HCEC 1CT (cell line): ENCODE measurements around the gene CEP135.
"Not testable (repeated sequence)": the region's sequence is repeated elsewhere in the genome, so short reads cannot be mapped to it uniquely, and the experiment has no call there.

ENCODE experiments used
- DNase-seq: peaks from one replicate; pipeline ENCODE4 v3.0.0-alpha.2; 2017

The CEP135 gene

DNA sequence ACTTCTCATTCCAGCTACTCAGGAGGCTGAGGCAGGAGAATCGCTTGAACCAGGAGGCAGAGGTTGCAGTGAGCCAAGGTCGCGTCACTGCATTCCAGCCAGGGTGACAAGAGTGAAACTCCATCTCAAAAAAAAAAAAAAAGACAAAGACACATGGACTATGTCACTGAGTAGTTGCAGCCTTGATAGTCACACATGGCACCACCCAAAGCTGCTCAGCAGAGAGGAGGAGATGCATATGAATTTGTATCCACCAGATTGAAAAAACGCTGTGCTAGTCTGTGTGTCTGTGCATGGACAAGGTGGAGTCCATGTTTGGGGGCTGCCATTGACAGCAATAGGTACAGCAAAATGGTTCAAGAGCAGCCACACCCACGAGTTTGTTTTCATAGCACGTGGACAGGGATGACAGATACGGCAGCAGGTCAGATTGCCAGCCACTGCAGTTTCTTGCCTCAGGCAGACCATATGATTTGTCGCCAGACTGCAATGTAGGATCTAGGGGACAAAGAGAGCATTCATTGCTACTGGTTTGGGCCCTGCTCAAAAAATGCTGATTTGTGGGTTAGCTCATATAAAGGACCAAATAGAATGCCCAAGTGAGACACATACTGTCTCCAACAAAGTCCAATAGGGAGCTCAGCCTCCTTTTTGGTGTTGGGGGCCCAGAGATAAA, 89.9 kb downstream of the CEP135 start:
- no peak for DNase-seq

DNA sequence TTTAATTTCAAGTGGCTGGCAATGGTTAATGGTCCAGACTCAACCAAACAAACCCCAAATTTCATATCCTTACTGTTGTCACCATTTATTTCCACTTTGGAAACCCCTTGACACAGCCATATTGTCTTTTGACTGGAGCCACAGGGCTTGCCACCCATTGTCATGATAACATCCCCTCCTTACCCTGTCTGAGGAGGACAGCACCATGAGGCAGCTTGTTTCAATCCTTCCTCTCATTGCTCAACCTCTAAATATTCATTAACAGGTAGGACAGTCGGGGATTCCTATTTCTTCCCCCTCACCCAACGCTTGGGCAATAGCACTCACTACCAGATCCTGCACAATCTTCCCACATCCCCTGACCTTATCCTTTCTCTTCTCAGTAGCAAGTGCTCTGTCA, 92.1 kb downstream of the CEP135 start:
- no peak for DNase-seq

DNA sequence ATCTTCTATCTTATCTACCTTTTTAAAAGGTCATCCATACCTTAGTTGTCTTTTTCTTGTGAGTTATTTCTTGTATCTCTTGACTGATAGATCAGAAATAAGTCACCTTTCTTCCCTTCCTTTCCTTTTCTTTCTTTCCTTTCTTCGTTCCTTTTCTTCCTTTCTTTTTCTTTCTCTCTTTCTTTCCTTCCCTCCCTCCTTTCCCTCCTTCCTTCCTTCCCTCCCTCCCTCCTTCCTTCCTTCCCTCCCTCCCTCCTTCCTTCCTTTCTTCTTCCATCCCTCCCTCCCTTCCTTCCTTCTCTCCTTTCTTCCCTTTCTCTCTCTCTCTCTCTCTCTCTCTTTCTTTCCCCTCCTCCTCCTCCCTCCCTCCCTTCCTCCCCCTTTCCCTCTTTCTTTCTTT, 93.5 kb downstream of the CEP135 start:
- DNase-seq, result no peak

DNA sequence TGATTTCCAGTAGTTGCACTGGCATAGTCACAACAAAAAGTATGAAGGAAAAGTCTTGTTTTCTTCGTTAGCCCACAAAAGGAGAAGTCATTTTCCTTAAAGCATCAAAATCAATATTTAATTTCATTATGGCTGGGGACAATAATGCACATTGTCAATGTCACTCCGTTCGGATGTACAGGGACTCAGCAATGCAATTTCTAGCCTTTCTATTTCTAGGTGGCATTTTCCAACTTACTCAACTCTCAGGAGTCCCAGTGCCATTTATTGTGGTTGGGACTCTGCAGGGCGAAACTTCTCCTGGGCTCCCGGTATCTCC, 99.6 kb downstream of the CEP135 start:
- DNase-seq, result no peak

DNA sequence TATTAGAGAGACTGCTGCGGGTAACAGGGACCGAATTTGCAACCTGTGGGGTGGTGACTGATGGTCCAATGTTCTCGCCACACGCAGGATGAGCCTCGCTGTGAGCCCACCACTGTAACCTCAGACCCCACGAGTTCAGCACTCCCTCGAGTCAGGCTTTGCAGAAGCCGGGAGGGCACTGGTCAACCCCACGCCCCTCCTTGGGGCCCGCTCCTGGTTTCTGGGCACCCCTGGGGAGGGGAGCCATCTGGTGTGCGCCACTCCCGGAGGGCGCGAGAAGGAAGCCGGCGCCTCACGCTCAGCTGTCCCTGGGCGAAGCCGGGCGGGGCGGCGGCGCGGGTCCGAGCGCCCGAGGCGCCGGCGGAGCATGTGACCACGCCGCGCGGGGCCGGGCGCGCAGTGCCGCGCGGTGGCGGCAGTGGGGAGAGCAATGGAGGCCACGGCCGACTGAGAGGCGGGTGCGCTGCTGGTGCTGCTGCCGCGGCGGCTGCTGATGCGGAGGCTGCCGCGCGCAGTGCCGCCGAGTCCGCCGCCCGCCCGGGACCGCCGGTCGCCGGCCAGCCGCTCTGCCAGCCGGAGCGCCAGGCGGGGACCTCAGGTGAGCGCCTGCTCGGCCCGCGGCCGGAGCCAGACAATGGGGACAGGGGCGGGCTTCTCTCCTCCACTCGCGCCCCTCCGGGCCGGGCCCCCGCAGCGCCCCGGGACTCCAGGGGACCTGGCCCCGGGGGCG, 100.1 kb downstream of the CEP135 start:
- DNase-seq, result peak; percentile 22

DNA sequence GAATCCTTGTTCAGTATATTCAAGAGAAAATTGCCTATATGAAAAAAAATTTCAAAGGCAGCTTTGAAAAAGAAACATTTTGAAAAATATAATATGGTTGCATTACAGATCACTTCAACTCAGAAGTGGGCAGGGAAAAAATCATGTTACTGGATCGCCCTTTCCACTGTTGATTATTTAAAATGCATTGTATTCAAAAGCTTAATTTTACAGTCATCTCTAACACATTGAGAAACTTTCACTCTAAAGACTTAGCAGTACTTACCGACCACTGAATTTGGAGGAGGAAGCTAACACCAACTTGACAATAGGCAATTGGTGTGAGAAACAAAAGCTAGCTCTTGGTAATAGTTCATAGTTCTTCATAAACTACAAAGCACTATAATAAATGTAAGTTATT, 101.9 kb downstream of the CEP135 start:
- DNase-seq, result no peak

DNA sequence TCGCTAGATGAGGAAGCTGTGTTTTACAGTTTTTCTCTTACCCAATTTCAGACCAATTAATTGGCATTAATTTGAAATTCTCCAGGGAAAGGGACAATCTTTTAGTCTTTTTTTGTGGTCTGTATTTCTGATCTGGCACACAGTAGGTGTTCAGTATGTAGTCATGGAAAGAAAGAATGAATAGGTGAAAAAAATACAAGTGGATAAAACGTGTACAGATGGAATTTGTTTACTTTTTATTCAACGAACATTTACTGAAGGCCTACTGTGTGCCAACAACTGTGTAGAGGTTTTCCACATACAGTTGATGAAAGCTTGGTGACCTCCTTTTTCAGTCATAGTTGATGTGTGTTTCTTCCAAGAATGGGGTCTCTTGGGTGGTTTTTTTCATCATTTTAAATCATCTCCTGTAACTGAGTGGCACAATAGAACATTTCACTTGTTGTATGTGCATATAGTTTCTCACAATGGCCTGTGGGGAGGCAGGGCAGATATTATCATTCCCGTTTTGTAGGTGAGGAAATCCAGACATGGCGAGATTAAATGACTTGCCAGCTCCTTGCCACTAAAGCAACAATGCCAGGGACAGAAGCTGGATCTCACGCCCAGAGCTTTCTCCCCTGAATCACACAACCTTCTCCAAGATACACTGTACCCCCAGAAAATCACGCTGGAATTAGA, 102.4 kb downstream of the CEP135 start:
- no peak for DNase-seq

DNA sequence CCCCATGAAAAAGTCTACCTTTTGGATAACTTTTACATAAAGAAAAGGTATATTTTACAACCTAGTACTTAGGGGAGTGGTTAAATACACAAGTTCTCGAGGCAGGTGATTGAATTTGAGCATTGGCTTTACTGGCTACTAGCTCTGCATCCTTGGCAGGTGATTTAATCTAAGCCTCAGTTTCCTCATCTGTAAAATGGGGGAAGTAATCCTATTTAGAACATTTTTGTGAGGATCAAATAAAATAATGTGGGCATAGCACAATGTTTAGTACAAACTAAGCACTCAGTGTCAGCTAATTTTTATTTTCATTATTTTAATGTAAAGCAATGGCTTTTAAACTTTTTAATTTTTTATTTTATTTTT, 102.9 kb downstream of the CEP135 start:
- DNase-seq, result no peak

DNA sequence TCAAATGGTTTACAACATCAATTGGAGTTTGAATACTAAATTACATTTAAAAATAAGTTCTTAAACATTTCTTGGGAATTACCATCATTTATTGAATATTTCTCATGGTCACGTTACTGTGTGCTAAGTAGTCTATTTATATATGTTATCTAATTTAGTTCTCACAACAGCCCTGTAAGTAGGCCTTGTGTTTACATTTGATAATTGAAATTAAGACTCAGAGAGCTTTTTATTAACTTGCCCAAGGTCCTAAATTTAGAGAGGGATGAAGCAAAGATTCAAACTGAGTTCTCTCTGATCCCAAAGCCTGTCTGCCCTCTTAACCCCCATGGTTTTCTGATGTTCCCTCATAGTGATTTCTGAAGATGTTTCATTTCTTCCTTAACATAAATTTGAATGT, 103.7 kb downstream of the CEP135 start:
- no peak for DNase-seq

DNA sequence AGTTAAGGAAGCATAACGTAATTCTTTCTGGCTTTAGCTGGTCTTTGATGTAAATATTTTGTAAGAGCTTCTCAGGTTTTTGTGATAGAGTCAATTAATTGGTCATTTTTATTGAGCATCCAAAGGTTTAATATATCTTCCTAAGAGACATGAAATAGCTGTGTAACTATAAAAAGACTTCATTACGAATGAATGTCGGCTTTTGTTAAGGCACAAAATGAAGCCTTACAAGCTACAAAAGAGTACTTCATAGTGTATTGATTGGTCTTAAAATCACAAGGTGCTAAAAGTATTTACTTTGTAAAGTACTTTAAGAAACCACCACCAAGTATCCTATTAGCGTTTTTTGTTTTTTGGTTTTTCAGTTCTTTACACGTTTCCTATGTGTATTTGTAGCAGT, 104.2 kb downstream of the CEP135 start:
- no peak for DNase-seq

DNA sequence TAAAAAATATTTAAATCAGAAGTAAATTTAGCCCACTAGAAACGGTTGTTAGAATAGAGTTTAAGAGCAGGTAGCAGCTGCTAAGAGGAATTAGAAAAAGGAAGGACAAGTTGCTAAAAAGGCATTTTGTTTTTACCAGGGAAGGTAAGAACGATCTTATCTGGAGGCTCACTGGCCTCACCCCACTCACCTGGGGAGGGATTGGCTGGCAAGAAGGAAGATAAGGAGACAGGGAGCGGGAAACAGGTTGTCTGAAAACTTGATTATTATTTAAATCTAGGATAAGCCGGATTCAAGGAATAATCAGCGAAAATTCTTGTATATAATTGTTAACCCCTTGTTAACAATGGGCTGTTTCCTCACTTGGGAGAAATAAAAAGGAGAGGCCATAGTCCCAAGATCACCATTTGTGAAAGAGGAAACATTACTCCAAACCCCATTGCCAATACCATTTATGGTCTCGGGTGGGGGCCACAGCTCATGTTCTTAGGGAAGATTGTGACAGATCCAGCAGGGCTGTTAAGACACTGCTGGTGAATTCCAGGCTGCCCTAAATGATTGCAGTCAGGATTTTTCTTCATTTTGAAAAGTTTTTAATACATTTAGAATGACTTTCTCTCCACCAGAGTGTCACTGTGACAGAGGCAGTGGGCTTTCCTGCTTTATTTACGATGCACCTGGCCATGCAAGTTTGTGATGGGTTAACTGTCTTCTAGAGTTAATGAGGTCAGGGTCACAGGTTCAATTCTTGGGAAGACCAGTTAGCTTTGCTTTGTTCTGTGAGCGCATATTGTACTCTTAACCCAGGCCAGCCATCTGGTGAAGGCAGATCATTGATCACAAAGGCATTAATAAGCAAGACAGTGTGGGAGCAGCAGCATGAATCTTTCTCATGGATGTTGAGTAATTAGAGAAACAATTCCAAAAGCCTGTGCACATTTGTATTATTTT, 106.6 kb downstream of the CEP135 start:
- no peak for DNase-seq

DNA sequence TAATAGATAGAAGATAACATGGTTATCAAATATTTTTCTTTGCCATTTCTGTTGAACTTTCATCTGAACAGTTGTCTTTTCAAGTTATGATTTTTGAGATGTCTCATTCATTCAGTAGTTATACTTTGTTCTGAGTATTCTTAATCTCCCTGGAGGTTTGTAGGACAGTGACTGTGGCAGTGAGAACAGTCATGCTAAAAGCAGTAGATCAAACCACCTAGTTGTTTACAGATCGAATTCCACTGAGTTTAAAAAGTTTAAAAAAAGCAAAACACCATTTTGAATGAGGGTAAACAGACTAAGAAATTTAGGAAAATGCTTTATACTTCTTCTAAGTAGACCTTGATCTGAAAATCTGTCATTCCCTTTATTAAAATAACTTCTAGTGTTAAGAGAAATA, 107.2 kb downstream of the CEP135 start:
- DNase-seq, result no peak

DNA sequence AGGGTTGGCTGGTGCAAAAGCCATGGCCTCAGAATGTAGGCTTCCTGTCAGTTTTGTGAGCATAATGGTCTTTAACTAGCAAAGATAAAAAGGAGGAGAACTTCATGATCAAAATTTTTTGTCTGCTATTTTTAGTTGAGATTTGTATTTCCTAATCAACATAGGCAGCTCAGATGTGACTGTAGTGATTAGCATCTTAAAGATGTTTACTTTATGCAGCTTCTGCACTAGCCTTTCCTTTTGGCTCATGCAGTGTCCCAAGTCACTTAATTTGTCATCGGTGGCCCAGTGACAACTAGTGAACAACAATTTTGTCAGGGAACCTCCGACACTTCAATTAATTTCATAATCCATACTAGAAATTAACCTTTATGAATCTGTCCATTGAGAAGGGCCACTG, 109.8 kb downstream of the CEP135 start:
- DNase-seq, result no peak

DNA sequence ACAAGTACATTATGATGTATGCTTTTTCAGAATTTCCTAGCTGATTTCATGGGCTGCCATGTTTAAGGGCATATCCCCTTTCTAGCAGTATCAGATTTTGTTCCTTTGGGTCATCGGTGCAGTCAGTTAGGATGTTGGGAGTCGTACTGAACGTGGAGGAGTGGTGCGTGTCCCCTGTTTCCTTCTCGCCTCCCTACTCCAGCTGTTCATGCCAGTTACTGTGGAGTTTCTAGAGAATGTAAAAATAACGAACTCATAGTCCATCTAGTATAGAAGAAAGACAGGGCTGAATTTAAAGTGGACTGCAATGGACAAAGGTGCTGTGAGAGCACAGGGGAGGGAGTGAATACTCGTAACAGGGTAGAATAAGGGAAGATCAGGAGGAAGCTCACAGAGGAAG, 111.3 kb downstream of the CEP135 start:
- DNase-seq, result no peak

DNA sequence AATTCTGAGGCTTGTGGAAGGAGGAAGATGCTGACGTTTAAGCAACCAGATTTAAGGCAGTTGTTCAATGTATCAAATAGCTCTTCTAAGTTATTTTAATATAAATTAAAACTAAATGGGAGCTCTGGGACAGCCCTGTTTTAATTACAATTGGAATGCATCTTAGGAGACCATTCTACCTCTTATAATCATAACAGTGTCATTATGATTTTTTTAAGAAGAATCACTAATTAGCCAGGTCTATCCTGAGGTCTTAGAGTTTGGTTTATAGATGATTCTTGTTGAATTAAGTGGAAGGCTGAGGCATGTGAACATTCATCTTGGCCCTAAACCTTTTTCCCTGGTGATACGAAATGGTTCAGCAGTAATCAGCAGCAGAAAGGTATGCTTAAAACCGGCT, 113.4 kb downstream of the CEP135 start:
- no peak for DNase-seq

DNA sequence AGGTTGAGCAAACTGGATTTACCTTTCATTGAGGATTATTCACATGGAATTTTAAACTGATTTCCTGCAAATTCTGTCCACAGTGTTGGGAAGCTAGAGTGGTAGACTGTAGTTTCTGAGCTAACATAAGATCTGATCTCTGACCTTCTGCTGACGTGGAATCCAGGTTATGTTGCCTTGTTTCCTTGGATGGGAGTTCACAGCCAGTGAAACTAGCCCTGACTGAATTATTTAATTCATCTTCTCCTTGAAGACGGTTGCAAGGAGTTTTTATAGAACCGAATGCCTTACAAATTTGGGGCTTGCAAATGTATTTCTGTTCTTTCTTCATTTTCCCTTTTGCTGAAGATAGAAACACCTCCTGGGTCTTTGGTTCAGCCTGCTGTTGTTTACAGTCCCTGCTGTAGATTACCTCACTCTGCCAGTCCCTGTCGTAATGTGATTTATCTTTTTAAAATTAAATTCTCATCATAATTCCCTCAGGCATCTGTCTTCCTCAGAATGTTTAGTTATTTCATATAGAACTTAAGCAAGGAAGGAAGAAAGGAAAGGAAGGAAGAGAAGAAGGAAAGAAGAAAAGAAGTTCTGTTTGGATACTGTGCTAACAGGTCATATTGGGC, 113.9 kb downstream of the CEP135 start:
- no peak for DNase-seq

DNA sequence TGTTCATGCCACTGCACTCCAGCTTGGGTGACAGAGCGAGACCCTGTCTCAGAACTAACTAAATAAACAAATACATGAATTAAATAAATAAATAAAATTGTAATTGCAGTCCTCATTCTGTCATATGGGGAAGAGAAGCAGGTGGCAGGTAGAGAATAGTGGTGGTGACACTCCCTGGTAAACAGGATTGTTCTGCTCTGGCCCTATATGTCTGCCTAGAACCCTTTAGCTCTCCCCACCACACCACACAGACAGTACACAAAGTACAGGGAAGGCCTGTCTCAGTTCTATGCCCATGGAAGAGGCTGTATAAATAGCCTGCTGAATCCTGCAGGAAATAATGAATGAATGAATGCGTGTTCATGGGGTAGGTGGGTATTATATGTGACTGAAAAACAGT, 117.7 kb downstream of the CEP135 start:
- no peak for DNase-seq

DNA sequence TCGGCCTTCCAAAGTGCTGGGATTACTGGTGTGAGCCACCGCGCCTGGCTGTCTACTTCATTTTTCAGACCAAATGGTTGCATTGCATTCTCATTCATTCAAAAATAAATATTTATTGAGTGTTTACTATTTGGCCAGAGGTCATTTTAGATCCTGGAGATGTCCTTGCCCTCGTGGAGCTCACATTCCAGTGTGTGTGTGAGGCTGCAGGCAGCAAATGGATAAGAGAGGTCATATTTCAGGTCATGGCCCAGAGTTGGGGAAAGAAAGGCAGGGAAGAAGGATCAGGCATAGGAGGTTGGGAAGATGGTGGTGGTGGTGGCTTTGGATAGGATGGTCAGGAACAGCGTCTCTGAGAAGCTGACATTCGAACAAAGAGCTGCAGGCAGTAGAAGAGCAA, 119.1 kb downstream of the CEP135 start:
- no peak for DNase-seq

DNA sequence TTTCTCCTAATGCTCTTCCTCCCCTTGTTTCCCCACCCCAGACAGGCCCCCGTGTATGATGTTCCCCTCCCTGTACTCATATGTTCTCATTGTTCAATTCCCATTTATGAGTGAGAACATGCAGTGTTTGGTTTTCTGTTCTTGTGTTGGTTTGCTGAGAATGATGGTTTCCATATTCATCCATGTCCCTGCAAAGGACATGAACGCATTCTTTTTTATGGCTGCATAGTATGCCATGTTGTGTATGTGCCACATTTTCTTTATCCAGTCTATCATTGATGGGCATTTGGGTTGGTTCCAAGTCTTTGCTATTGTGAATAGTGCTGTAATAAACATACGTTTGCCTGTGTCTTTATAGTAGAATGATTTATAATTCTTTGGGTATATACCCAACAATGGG, 124.0 kb downstream of the CEP135 start:
- not testable (repeated sequence) for DNase-seq

DNA sequence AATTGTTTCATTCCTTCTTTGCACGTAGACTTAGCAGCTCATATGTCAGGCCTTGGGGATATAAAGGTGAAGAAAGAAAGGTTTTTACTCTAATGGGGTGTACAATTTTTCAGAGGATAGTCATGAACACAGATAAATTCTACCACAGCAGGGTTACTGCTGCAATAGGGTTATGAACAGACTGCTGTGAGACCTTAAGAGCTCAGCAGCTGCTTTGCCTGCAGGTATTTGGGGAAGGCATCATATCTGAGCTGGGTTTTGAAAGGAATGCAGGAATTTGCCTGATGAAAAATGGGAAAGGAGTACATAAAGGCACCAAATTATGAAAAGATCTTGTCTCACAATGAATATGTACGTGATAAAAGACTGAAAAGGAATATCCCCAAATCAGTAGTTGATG, 128.9 kb downstream of the CEP135 start:
- DNase-seq, result no peak

DNA sequence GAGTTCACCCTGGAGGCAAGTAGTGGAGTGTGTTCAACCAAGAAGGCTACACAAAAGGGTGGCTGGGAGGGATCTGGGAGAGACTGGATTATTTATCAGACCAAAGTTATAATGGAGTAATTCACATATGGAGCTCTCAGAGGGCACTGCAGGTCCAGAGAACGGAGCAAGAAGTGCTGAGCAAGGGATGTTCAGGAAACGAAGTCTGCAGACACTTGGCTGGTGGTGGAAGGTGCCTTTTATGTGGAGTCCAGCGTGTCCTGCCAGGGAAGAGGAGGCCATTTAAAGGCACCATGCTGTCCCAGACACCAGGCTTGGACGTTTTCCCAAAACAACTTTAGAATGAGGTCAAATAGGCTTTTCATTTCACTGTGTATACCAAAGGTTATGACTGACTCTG, 130.1 kb downstream of the CEP135 start:
- no peak for DNase-seq

DNA sequence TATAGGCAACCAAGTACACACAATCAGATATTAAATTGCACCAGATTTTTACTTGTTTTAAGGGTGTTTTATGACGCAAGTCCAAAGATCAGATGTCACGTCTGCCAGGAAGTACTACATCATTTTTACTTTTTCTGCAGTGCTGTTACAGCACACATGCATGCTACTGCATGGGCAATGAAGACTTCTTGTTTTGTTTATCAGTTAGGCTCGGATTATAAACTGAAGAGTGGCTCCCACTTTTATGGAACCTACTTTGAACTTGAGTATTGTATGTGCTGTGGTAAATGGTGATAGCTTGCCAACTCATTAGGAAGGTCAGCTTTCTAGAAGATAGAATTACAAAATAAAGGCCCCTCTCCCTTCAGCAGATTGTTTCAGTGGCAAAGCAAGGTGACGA, 131.6 kb downstream of the CEP135 start:
- no peak for DNase-seq

DNA sequence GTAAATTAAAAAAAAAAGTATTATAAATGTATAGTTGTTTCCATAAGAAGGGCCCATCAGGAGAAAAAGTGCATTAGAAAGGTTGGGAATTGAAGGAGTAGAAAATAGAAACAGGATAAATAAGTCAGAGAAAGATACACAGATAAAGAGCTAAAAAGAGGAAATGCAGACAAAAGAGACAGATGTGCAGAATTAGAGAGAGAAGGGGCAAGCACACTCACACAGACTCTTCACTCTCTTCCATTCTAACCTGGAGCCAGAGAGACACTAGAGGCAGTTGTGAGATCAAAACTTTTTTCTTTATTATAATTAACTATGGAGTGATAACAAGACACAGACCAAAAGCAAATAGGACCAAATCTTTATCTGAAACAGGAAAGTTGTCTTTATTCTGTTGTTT, 134.1 kb downstream of the CEP135 start:
- no peak for DNase-seq
